HCT116 (cell line): ENCODE results near the gene YY1. TPM values are rescaled to one million over a fixed set of nuclear protein-coding genes. Genes with fewer than 3 reads are reported as not detected.

ENCODE experiments used
- ATAC-seq: fragments of 200-7000 bp; cut with Tn5 transposase; 2 replicates; pipeline ENCODE4 v1.9.1; 2020; ENCODE audit warnings: mild to moderate bottlenecking, moderate library complexity
- BruUV-seq: library from RNA; stranded (reverse); fragments of 400-500 nt; replicated peaks from 2 replicates; lab custom pipeline; 2021; lab: Mats Ljungman, UMichigan
- CTCF ChIA-PET: fragments of 300-600 bp; sonication (Branson Sonifier 250); formaldehyde crosslinking; loops from one replicate; lab custom pipeline; 2021; ENCODE audit warnings: antibody characterized with exemption; lab: Charles Lee
- POLR2A ChIA-PET: fragments of 300-600, 350-600 bp; sonication (Branson Sonifier 250); formaldehyde crosslinking; loops from one replicate; lab custom pipeline; 2021; ENCODE audit warnings: antibody characterized with exemption; lab: Charles Lee
- RAD21 ChIA-PET, 2 experiments: fragments of 300-600 bp; sonication (Branson Sonifier 250); formaldehyde crosslinking; loops; one replicate each; lab custom pipeline; 2023; ENCODE audit warnings: low total read pairs in 2 of 2; ENCODE audit not compliant: uncharacterized antibody in 2 of 2, unreplicated experiment in 2 of 2, low non-redundant PET in 1 of 2; lab: Charles Lee
- DNase-seq: peaks from one replicate; pipeline ENCODE4 v3.0.0-alpha.2; 2010; ENCODE audit warnings: low read depth, low spot score
- H2AFZ ChIP-seq: fragments of 200-600 bp; shearing (Covaris generic), sonication (generic); 2 replicates; pipeline ENCODE4 v1.6.1; 2017; ENCODE audit warnings: low read depth, mixed run types, mixed read lengths, antibody characterized with exemption, low read length; ENCODE audit not compliant: poor library complexity, severe bottlenecking
- H3K27ac ChIP-seq: 2 replicates; pipeline ENCODE4 v1.5.1; 2012; ENCODE audit warnings: low read depth, low read length
- H3K27me3 ChIP-seq: fragments of 200-600 bp; sonication (generic); 2 replicates; pipeline ENCODE4 v1.6.1; 2016; ENCODE audit warnings: mixed run types, low read length, mixed read lengths; ENCODE audit not compliant: insufficient read depth
- H3K36me3 ChIP-seq, 2 experiments: fragments of 200-500 bp in 1 of 2; fragments of 200-600 bp in 1 of 2; sonication (Bioruptor generic) in 1 of 2; sonication (generic) in 1 of 2; 2 replicates each; pipeline versions ENCODE4 v1.5.1 to v1.6.1; 2014 to 2016; ENCODE audit warnings: low read length in 2 of 2, inconsistent platforms in 1 of 2, mixed read lengths in 1 of 2, mixed run types in 1 of 2; ENCODE audit not compliant: insufficient read depth in 2 of 2, control insufficient read depth in 1 of 2
- H3K4me1 ChIP-seq, 2 experiments: fragments of 200-600 bp in 1 of 2; sonication (generic) in 1 of 2; 2 replicates each; pipeline versions ENCODE4 v1.5.1 to v1.6.1; 2012 to 2017; ENCODE audit warnings: low read length in 2 of 2, inconsistent platforms in 1 of 2, mild to moderate bottlenecking in 1 of 2, mixed read lengths in 1 of 2, mixed run types in 1 of 2, moderate library complexity in 1 of 2; ENCODE audit not compliant: insufficient read depth in 2 of 2, control insufficient read depth in 1 of 2
- H3K4me2 ChIP-seq: fragments of 200-600 bp; sonication (generic); 2 replicates; pipeline ENCODE4 v1.6.1; 2017; ENCODE audit warnings: mixed run types, low read length, mixed read lengths
- H3K4me3 ChIP-seq, 2 experiments: fragments of 200-600 bp in 1 of 2; sonication (generic) in 1 of 2; replicated peaks in 1 of 2; 2 replicates each; pipeline ENCODE4 v1.5.1; 2011 to 2016; ENCODE audit warnings: low read length in 2 of 2, control low read depth in 1 of 2, low read depth in 1 of 2, mild to moderate bottlenecking in 1 of 2, mixed read lengths in 1 of 2, mixed run types in 1 of 2
- H3K79me2 ChIP-seq: fragments of 200-600 bp; sonication (generic); 2 replicates; pipeline ENCODE4 v1.6.1; 2017; ENCODE audit warnings: mild to moderate bottlenecking, mixed run types, low read length, moderate library complexity, mixed read lengths; ENCODE audit not compliant: insufficient read depth
- H3K9ac ChIP-seq: fragments of 200-600 bp; sonication (generic); 2 replicates; pipeline ENCODE4 v1.6.1; 2016; ENCODE audit warnings: low read length, mixed read lengths
- H3K9me2 ChIP-seq: fragments of 200-600 bp; sonication (generic), shearing (Covaris generic); 2 replicates; pipeline ENCODE4 v1.6.1; 2017; ENCODE audit warnings: mixed run types, mild to moderate bottlenecking, moderate library complexity; ENCODE audit not compliant: insufficient read depth
- H3K9me3 ChIP-seq, 2 experiments: fragments of 200-500 bp in 1 of 2; fragments of 200-600 bp in 1 of 2; sonication (Bioruptor generic) in 1 of 2; sonication (generic) in 1 of 2; 2 replicates each; pipeline ENCODE4 v1.6.1; 2014 to 2017; ENCODE audit warnings: low read length in 2 of 2, mixed read lengths in 2 of 2, inconsistent platforms in 1 of 2, low read depth in 1 of 2, mild to moderate bottlenecking in 1 of 2, mixed run types in 1 of 2, moderate library complexity in 1 of 2; ENCODE audit not compliant: control insufficient read depth in 1 of 2, insufficient read depth in 1 of 2
- H4K20me1 ChIP-seq: fragments of 200-600 bp; sonication (generic), shearing (Covaris generic); 2 replicates; pipeline ENCODE4 v1.6.1; 2017; ENCODE audit warnings: mixed run types, mild to moderate bottlenecking, moderate library complexity; ENCODE audit not compliant: insufficient read depth
- CEBPB ChIP-seq: IDR thresholded peaks from 2 replicates; pipeline ENCODE4 v1.6.1; 2012; ENCODE audit warnings: low read depth
- EGR1 ChIP-seq: IDR thresholded peaks from 2 replicates; pipeline ENCODE4 v1.6.1; 2012; ENCODE audit warnings: low read depth
- ELF1 ChIP-seq: IDR thresholded peaks from 2 replicates; pipeline ENCODE4 v1.6.1; 2012; ENCODE audit warnings: low read depth, borderline replicate concordance
- EZH2 ChIP-seq: fragments of 200-600 bp; sonication (generic); IDR thresholded peaks from 2 replicates; pipeline ENCODE4 v1.6.1; 2017; ENCODE audit warnings: antibody characterized with exemption, mixed run types
- EZH2phosphoT487 ChIP-seq: fragments of 200-600 bp; IDR thresholded peaks from 2 replicates; pipeline ENCODE4 v1.6.1; 2018; ENCODE audit warnings: antibody characterized with exemption, borderline replicate concordance
- FOSL1 ChIP-seq: IDR thresholded peaks from 2 replicates; pipeline ENCODE4 v1.6.1; 2012; ENCODE audit warnings: low read depth
- JUND ChIP-seq: IDR thresholded peaks from 2 replicates; pipeline ENCODE4 v1.6.1; 2012
- POLR2A ChIP-seq: IDR thresholded peaks from 2 replicates; pipeline ENCODE4 v1.7.0; 2011; ENCODE audit warnings: borderline replicate concordance; ENCODE audit not compliant: insufficient read depth, insufficient read length; ENCODE audit errors: extremely low read depth
- POLR2AphosphoS5 ChIP-seq: IDR thresholded peaks from 2 replicates; pipeline ENCODE4 v1.6.1; 2011; ENCODE audit warnings: mild to moderate bottlenecking, low read depth, low read length, moderate library complexity
- RAD21 ChIP-seq: IDR thresholded peaks from 2 replicates; pipeline ENCODE4 v1.6.1; 2012; ENCODE audit warnings: low read depth, mild to moderate bottlenecking
- SIN3A ChIP-seq: IDR thresholded peaks from 2 replicates; pipeline ENCODE4 v1.6.1; 2012; ENCODE audit warnings: low read depth
- SP1 ChIP-seq: IDR thresholded peaks from 2 replicates; pipeline ENCODE4 v1.6.1; 2012; ENCODE audit warnings: low read depth
- SRF ChIP-seq: IDR thresholded peaks from 2 replicates; pipeline ENCODE4 v1.6.1; 2012; ENCODE audit warnings: low read depth
- TCF7L2 ChIP-seq: IDR thresholded peaks from 2 replicates; pipeline ENCODE4 v1.7.0; 2011; ENCODE audit warnings: borderline replicate concordance, inconsistent platforms; ENCODE audit not compliant: insufficient read depth, insufficient read length; ENCODE audit errors: extremely low read depth
- YY1 ChIP-seq: IDR thresholded peaks from 2 replicates; pipeline ENCODE4 v1.6.1; 2011; ENCODE audit warnings: low read length, low read depth, moderate library complexity, mild to moderate bottlenecking; ENCODE audit not compliant: insufficient replicate concordance; ENCODE audit errors: extremely low read depth
- ZFX ChIP-seq: fragments of 450-650 bp; IDR thresholded peaks from 2 replicates; pipeline ENCODE4 v1.6.1; 2017
- ZNF274 ChIP-seq: fragments of 200-500 bp; sonication (Bioruptor generic); IDR thresholded peaks from 2 replicates; pipeline ENCODE4 v1.6.1; 2014; ENCODE audit warnings: mild to moderate bottlenecking, low read depth, low read length, inconsistent platforms
- intact Hi-C: fragments of 100-400 bp; cut with micrococcal nuclease; formaldehyde crosslinking; loops from 2 replicates; pipeline ENCODE4 v1.10.0; 2022
- total RNA-seq: library from RNA; stranded (reverse); gene quantifications from one replicate; pipeline ENCODE4 v1.2.1, GENCODE V29; 2021; ENCODE audit not compliant: unreplicated experiment
- TF ChIP-seq, protein P1 (sequence below): IDR thresholded peaks from 2 replicates; pipeline ENCODE4 v1.6.1; 2011; ENCODE audit warnings: mild to moderate bottlenecking, low read length, moderate library complexity; ENCODE audit not compliant: insufficient replicate concordance; ENCODE audit errors: extremely low read depth
- TF ChIP-seq, protein P2 (sequence below): IDR thresholded peaks from 2 replicates; pipeline ENCODE4 v1.6.1; 2012
- TF ChIP-seq, protein P3 (sequence below): IDR thresholded peaks from 2 replicates; pipeline ENCODE4 v1.6.1; 2012

YY1 gene
- total RNA-seq, 1 experiment from 2014 or later: 111 TPM

DNA sequence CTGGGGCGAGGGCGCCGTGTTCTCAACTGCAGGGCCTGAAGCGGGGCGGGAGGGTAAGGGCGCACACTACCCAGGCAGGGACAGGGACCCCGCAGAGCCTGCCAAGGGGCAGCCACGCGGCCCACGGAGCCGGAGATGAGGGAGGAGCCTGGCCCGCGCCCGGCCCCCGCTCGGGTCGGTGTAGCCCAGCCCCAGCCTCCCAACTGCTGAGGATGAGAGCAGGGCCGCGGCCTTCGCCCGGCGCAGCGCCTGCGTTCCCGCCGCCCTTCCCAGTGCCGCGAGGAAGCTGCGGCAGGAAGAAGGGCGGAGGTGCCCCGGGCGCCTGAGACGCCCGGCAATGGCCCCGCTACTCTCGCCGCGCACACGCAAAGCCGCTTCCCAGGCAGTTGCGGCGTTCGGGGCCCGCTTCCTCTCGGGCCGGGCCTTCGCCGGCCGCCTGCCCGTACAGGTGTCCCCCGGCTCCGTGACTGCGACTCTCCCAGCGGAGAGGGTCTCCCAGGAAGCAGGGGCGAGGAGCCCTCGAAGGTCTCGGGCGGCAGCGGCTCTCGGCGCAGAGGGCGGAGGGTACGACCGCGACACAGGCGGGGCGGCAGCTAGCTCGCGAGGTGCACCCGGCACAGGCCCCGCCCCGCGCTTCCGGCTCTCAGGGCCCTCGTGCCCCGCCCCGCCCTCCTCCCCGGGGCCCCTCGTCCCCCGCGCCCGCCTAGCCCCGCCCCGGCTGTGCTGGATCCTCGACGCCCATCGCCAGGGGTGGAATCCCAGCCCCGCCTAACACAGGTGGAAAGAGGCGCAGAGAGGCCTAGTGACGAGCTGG is 24.8 kb upstream of the YY1 start:
- Histone ChIP-seq H3K9me3 (no peaks in the 10 kb centered on the region), H2AFZ (no peak overlapping the region), H3K79me2 (no peaks in the 10 kb centered on the region; the same call in 1 of the 2 replicates), H4K20me1 (no peaks in the 10 kb centered on the region), H3K9me2 (no peaks in the 10 kb centered on the region), H3K36me3 (no peaks in the 10 kb centered on the region), H3K4me2 (peak overlapping the region; percentile 91), H3K4me1 (peaks cover 20 to 34% of the 10 kb centered on the region in 2 experiments), H3K27ac (peak overlapping the region; percentile 93), H3K4me3 (peak overlapping the region; percentile 75 to 84), H3K9ac (peak overlapping the region; percentile 97), H3K27me3 (no peaks in the 10 kb centered on the region)
- ChIA-PET POLR2A (interaction anchor here (1.2 to 2.0 kb wide), 5 partner anchors 9 to 22 kb away, joined by 4 to 17 read pairs (median 6); no protein-coding TSS in a partner anchor), CTCF (interaction anchor here (1.7 to 1.8 kb wide), 2 partner anchors 21 to 59 kb away, joined by 4 to 23 read pairs; no protein-coding TSS in a partner anchor), RAD21 (interaction anchor here in 1 of 2 experiments (0.5 kb wide), 1 partner anchor 331 kb away, joined by 4 read pairs; no protein-coding TSS in a partner anchor)
- intact Hi-C loops: no loop called here
- TF ChIP-seq YY1 (peak; percentile 19), POLR2A (peak; percentile 89), ELF1 (no peak; the same call in 1 of the 2 replicates), EGR1 (no peak), POLR2AphosphoS5 (peak; percentile 80; the same call in 1 of the 2 replicates), TCF7L2 (peak; percentile 27), SRF (no peak), JUND (no peak), SP1 (peak; percentile 12; the same call in 1 of the 2 replicates), FOSL1 (no peak), EZH2phosphoT487 (no peak), ZNF274 (no peak), ZFX (peak; percentile 95), EZH2 (no peak), SIN3A (peak; percentile 77), CEBPB (no peak), RAD21 (no peak)
- TF ChIP-seq, protein P1, sequence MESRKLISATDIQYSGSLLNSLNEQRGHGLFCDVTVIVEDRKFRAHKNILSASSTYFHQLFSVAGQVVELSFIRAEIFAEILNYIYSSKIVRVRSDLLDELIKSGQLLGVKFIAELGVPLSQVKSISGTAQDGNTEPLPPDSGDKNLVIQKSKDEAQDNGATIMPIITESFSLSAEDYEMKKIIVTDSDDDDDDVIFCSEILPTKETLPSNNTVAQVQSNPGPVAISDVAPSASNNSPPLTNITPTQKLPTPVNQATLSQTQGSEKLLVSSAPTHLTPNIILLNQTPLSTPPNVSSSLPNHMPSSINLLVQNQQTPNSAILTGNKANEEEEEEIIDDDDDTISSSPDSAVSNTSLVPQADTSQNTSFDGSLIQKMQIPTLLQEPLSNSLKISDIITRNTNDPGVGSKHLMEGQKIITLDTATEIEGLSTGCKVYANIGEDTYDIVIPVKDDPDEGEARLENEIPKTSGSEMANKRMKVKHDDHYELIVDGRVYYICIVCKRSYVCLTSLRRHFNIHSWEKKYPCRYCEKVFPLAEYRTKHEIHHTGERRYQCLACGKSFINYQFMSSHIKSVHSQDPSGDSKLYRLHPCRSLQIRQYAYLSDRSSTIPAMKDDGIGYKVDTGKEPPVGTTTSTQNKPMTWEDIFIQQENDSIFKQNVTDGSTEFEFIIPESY: peak; percentile 35
- TF ChIP-seq, protein P2, sequence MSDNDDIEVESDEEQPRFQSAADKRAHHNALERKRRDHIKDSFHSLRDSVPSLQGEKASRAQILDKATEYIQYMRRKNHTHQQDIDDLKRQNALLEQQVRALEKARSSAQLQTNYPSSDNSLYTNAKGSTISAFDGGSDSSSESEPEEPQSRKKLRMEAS: peak; percentile 83
- TF ChIP-seq, protein P3, sequence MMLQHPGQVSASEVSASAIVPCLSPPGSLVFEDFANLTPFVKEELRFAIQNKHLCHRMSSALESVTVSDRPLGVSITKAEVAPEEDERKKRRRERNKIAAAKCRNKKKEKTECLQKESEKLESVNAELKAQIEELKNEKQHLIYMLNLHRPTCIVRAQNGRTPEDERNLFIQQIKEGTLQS: no peak
- DNase-seq (peak; percentile 77), ATAC-seq (peak; percentile 93)
- BruUV-seq: no TSS peak
